Ascending aorta (tissue), 2 donors: ENCODE measurements around the gene TRIM17. TPM values are rescaled to one million over a fixed set of nuclear protein-coding genes. Genes with fewer than 3 reads are reported as not detected.

Source experiments
- DNase-seq, 2 donors: peaks; one replicate each; pipeline ENCODE4 v3.0.0-alpha.2; 2019; ENCODE audit warnings: low spot score in 2 of 2
- H3K27ac ChIP-seq, 2 donors: fragments of 200-600 bp; sonication (generic); one replicate each; pipeline ENCODE4 v1.5.1; 2016 to 2017; ENCODE audit warnings: mild to moderate bottlenecking in 1 of 2
- H3K27me3 ChIP-seq: fragments of 200-600 bp; sonication (generic); one replicate; pipeline ENCODE4 v1.5.1; 2017
- H3K36me3 ChIP-seq, 2 donors: fragments of 200-600 bp; sonication (generic); one replicate each; pipeline ENCODE4 v1.5.1; 2016
- H3K4me1 ChIP-seq, 2 donors: fragments of 200-600 bp; sonication (generic); one replicate each; pipeline ENCODE4 v1.5.1; 2016 to 2017; ENCODE audit warnings: mild to moderate bottlenecking in 1 of 2
- H3K4me3 ChIP-seq, 2 donors: fragments of 200-600 bp; sonication (generic); one replicate each; pipeline ENCODE4 v1.5.1; 2016 to 2017; ENCODE audit warnings: mild to moderate bottlenecking in 1 of 2
- H3K9me3 ChIP-seq, 2 donors: fragments of 200-600 bp; sonication (generic); one replicate each; pipeline ENCODE4 v1.5.1; 2016
- CTCF ChIP-seq, 3 experiments: fragments of 200-600 bp in 2 of 3; fragments of 450-650 bp in 1 of 3; sonication (generic) in 2 of 3; IDR thresholded peaks; one replicate each; pipeline ENCODE4 v1.5.1; 2016 to 2019; ENCODE audit warnings: antibody characterized with exemption in 3 of 3, mild to moderate bottlenecking in 1 of 3, moderate library complexity in 1 of 3
- intact Hi-C: fragments of 100-400 bp; cut with DNase I; formaldehyde crosslinking; loops from one replicate; pipeline ENCODE4 v1.15.1; 2023
- total RNA-seq: library from RNA; depleted of rRNA; stranded (reverse); fragments of >200 nt; gene quantifications from one replicate; pipeline ENCODE4 v1.1.0, GENCODE V29; 2016

Gene TRIM17
- total RNA-seq, 1 donor from 2014 or later, result not detected

GRCh38 chr1:228407106-228408040, 9.3 kb downstream of the TRIM17 start:
- Histone ChIP-seq H3K36me3 (peaks cover 0 to 2% of the 10 kb centered on the region in 2 donors), H3K4me1 (peaks cover 17 to 28% of the 10 kb centered on the region in 2 donors), H3K27ac (peak overlapping the region; percentile 76 to 78), H3K9me3 (no peaks in the 10 kb centered on the region), H3K27me3 (no peaks in the 10 kb centered on the region), H3K4me3 (peak overlapping the region; percentile 89 to 95)
- TF ChIP-seq CTCF (IDR thresholded peaks at IDR 0.05), result no peak
- DNase-seq, result no peak
- intact Hi-C loops, result loop anchor here (1.0 to 10.0 kb wide), 9 partner anchors 29 to 1100 kb away; partner anchors contain the start of genes ARF1, NUP133 and RNF187

- Histone ChIP-seq H3K27me3 (no peaks in the 10 kb centered on the region), H3K9me3 (no peaks in the 10 kb centered on the region), H3K4me3 (peak overlapping the region; percentile 89 to 95), H3K27ac (peak overlapping the region; percentile 76 to 78), H3K4me1 (peaks cover 17 to 28% of the 10 kb centered on the region in 2 donors), H3K36me3 (peaks cover 0 to 16% of the 10 kb centered on the region in 2 donors)
- no peak for TF ChIP-seq CTCF (IDR thresholded peaks at IDR 0.05)
- intact Hi-C loops, result loop anchor here (2.0 to 10.0 kb wide), 8 partner anchors 27 to 1101 kb away; partner anchors contain the start of genes NUP133 and RNF187
- DNase-seq, result no peak
Measured at GRCh38 chr1:228405979-228406228, 10.8 kb downstream of the TRIM17 start.

- peaks cover 3 to 21% of the 10 kb centered on the region in 2 donors for H3K36me3 ChIP-seq
- no peak for DNase-seq
- H3K27me3 ChIP-seq, result no peaks in the 10 kb centered on the region
- peak overlapping the region; percentile 89 to 95 for H3K4me3 ChIP-seq
- peak overlapping the region in 1 of 2 donors; percentile 78 for H3K27ac ChIP-seq
- H3K9me3 ChIP-seq, result no peaks in the 10 kb centered on the region
- H3K4me1 ChIP-seq, result peaks cover 17 to 28% of the 10 kb centered on the region in 2 donors
- TF ChIP-seq CTCF (IDR thresholded peaks at IDR 0.05), result no peak
- intact Hi-C loops, result loop anchor here (5.0 to 10.0 kb wide), 4 partner anchors 57 to 1102 kb away; partner anchors contain the start of gene NUP133
Measured at GRCh38 chr1:228405200-228405978, 11.3 kb downstream of the TRIM17 start.

- no peaks in the 10 kb centered on the region for H3K27me3 ChIP-seq
- H3K36me3 ChIP-seq, result peaks cover 4 to 29% of the 10 kb centered on the region in 2 donors
- peaks cover 17 to 28% of the 10 kb centered on the region in 2 donors for H3K4me1 ChIP-seq
- intact Hi-C loops, result loop anchor here (10.0 kb wide), 1 partner anchor 189 kb away; no protein-coding TSS in a partner anchor
- no peak overlapping the region for H3K27ac ChIP-seq
- peak overlapping the region; percentile 89 to 95 for H3K4me3 ChIP-seq
- no peak for TF ChIP-seq CTCF (IDR thresholded peaks at IDR 0.05)
- no peaks in the 10 kb centered on the region for H3K9me3 ChIP-seq
- DNase-seq, result no peak
Measured at GRCh38 chr1:228404107-228404720, 12.4 kb downstream of the TRIM17 start.

GRCh38 chr1:228403231-228403631, 13.4 kb downstream of the TRIM17 start:
- Histone ChIP-seq H3K36me3 (peaks cover 4 to 29% of the 10 kb centered on the region in 2 donors), H3K27me3 (no peaks in the 10 kb centered on the region), H3K4me1 (peaks cover 17 to 28% of the 10 kb centered on the region in 2 donors), H3K4me3 (no peak overlapping the region), H3K9me3 (no peaks in the 10 kb centered on the region), H3K27ac (no peak overlapping the region)
- no peak for DNase-seq
- TF ChIP-seq CTCF (IDR thresholded peaks at IDR 0.05), result no peak
- intact Hi-C loops, result loop anchor here (10.0 kb wide), 1 partner anchor 188 kb away; no protein-coding TSS in a partner anchor
